ENCODE results near the gene PDX1. TPM values are rescaled to one million over a fixed set of nuclear protein-coding genes. Genes with fewer than 3 reads are reported as not detected.

The PDX1 gene
- total RNA-seq, 1 donor from 2014 or later: not detected

GRCh38 chr13:27921961-27922882, 2.4 kb downstream of the PDX1 start:
- intact Hi-C loops (cut with micrococcal nuclease): loop anchor here (2.0 kb wide), 3 partner anchors 45 to 125 kb away; no protein-coding TSS in a partner anchor

GRCh38 chr13:27922883-27923612, 3.2 kb downstream of the PDX1 start:
- intact Hi-C loops (cut with micrococcal nuclease): loop anchor here (2.0 kb wide), 3 partner anchors 44 to 126 kb away; no protein-coding TSS in a partner anchor

- intact Hi-C loops (cut with micrococcal nuclease): loop anchor here (2.0 kb wide), 3 partner anchors 43 to 127 kb away; no protein-coding TSS in a partner anchor
Observed at GRCh38 chr13:27923794-27924528, 4.2 kb downstream of the PDX1 start.

GRCh38 chr13:27924529-27925141, 4.8 kb downstream of the PDX1 start:
- intact Hi-C loops (cut with micrococcal nuclease): no loop called here

GRCh38 chr13:27925220-27925991, 5.6 kb downstream of the PDX1 start:
- intact Hi-C loops (cut with micrococcal nuclease): no loop called here

GRCh38 chr13:27926644-27927434, 7.0 kb downstream of the PDX1 start:
- intact Hi-C loops (cut with micrococcal nuclease): no loop called here

- intact Hi-C loops (cut with micrococcal nuclease): no loop called here
Observed at GRCh38 chr13:27927444-27928352, 7.9 kb downstream of the PDX1 start.

GRCh38 chr13:27928353-27928804, 8.6 kb downstream of the PDX1 start:
- intact Hi-C loops (cut with micrococcal nuclease): no loop called here

GRCh38 chr13:27928805-27929753, 9.3 kb downstream of the PDX1 start:
- intact Hi-C loops (cut with micrococcal nuclease): no loop called here

- intact Hi-C loops (cut with micrococcal nuclease): no loop called here
Observed at GRCh38 chr13:27929868-27930267, 10.1 kb downstream of the PDX1 start.

GRCh38 chr13:27933118-27933517, 13.3 kb downstream of the PDX1 start:
- intact Hi-C loops (cut with micrococcal nuclease): no loop called here

GRCh38 chr13:27933580-27934328, 14.0 kb downstream of the PDX1 start:
- intact Hi-C loops (cut with micrococcal nuclease): no loop called here

- intact Hi-C loops (cut with micrococcal nuclease): no loop called here
Observed at GRCh38 chr13:27942972-27943371, 23.2 kb downstream of the PDX1 start.

GRCh38 chr13:27952876-27953675, 33.3 kb downstream of the PDX1 start:
- intact Hi-C loops (cut with micrococcal nuclease): loop anchor here (10.0 kb wide), 1 partner anchor 578 kb away; no protein-coding TSS in a partner anchor

GRCh38 chr13:27953676-27954405, 34.0 kb downstream of the PDX1 start:
- intact Hi-C loops (cut with micrococcal nuclease): loop anchor here (1.0 to 10.0 kb wide), 2 partner anchors 162 to 579 kb away; partner anchors contain the start of gene GSX1
